Measurements from ENCODE around the gene ZNF74. TPM values are rescaled to one million over a fixed set of nuclear protein-coding genes. Genes with fewer than 3 reads are reported as not detected.
"Not testable (repeated sequence)": the region's sequence is repeated elsewhere in the genome, so short reads cannot be mapped to it uniquely, and the experiment has no call there.

ZNF74 gene
- polyA plus RNA-seq, 4 donors: 14.8 to 24.4 (median 20.4) TPM

- DNase-seq (ENCODE audit: low read depth in 4 of 4, low spot score in 2 of 4): not testable (repeated sequence)
Observed at GRCh38 chr22:20374130-20374529, 19.8 kb upstream of the ZNF74 start.

- DNase-seq (ENCODE audit: low read depth in 4 of 4, low spot score in 2 of 4): not testable (repeated sequence)
Observed at GRCh38 chr22:20376281-20376680, 17.7 kb upstream of the ZNF74 start.

GRCh38 chr22:20376983-20377382 lies 17.0 kb upstream of the ZNF74 start:
- not testable (repeated sequence) for DNase-seq (ENCODE audit: low read depth in 4 of 4, low spot score in 2 of 4)

GRCh38 chr22:20378110-20378509 lies 15.8 kb upstream of the ZNF74 start:
- DNase-seq (ENCODE audit: low read depth in 4 of 4, low spot score in 2 of 4): no peak

GRCh38 chr22:20378684-20379083 lies 15.3 kb upstream of the ZNF74 start:
- DNase-seq (ENCODE audit: low read depth in 4 of 4, low spot score in 2 of 4): not testable (repeated sequence)

- no peak for DNase-seq (ENCODE audit: low read depth in 4 of 4, low spot score in 2 of 4)
Observed at GRCh38 chr22:20380486-20380885, 13.5 kb upstream of the ZNF74 start.

GRCh38 chr22:20383538-20383937 lies 10.4 kb upstream of the ZNF74 start:
- no peak for DNase-seq (ENCODE audit: low read depth in 4 of 4, low spot score in 2 of 4)

GRCh38 chr22:20384171-20384570 lies 9.8 kb upstream of the ZNF74 start:
- no peak for DNase-seq (ENCODE audit: low read depth in 4 of 4, low spot score in 2 of 4)

GRCh38 chr22:20384865-20385264 lies 9.1 kb upstream of the ZNF74 start:
- no peak for DNase-seq (ENCODE audit: low read depth in 4 of 4, low spot score in 2 of 4)

- no peak for DNase-seq (ENCODE audit: low read depth in 4 of 4, low spot score in 2 of 4)
Observed at GRCh38 chr22:20386336-20386735, 7.6 kb upstream of the ZNF74 start.

- DNase-seq (ENCODE audit: low read depth in 4 of 4, low spot score in 2 of 4): no peak
Observed at GRCh38 chr22:20386972-20387371, 7.0 kb upstream of the ZNF74 start.

GRCh38 chr22:20388200-20388599 lies 5.8 kb upstream of the ZNF74 start:
- no peak for DNase-seq (ENCODE audit: low read depth in 4 of 4, low spot score in 2 of 4)

- DNase-seq (ENCODE audit: low read depth in 4 of 4, low spot score in 2 of 4): no peak
Observed at GRCh38 chr22:20389288-20389687, 4.7 kb upstream of the ZNF74 start.

- no peak for DNase-seq (ENCODE audit: low read depth in 4 of 4, low spot score in 2 of 4)
Observed at GRCh38 chr22:20390394-20390907, 3.5 kb upstream of the ZNF74 start.

- no peak for DNase-seq (ENCODE audit: low read depth in 4 of 4, low spot score in 2 of 4)
Observed at GRCh38 chr22:20391222-20391621, 2.7 kb upstream of the ZNF74 start.

- DNase-seq (ENCODE audit: low read depth in 4 of 4, low spot score in 2 of 4): not testable (repeated sequence)
Observed at GRCh38 chr22:20392365-20392881, 1.5 kb upstream of the ZNF74 start.

GRCh38 chr22:20392983-20393704 lies 807 bp upstream of the ZNF74 start:
- DNase-seq (ENCODE audit: low read depth in 4 of 4, low spot score in 2 of 4): no peak

GRCh38 chr22:20395181-20395906 lies 1.4 kb downstream of the ZNF74 start:
- no peak for DNase-seq (ENCODE audit: low read depth in 4 of 4, low spot score in 2 of 4)

GRCh38 chr22:20395907-20396287 lies 1.9 kb downstream of the ZNF74 start:
- no peak for DNase-seq (ENCODE audit: low read depth in 4 of 4, low spot score in 2 of 4)

- DNase-seq (ENCODE audit: low read depth in 4 of 4, low spot score in 2 of 4): no peak
Observed at GRCh38 chr22:20396639-20397038, 2.7 kb downstream of the ZNF74 start.

GRCh38 chr22:20397498-20397897 lies 3.5 kb downstream of the ZNF74 start:
- no peak for DNase-seq (ENCODE audit: low read depth in 4 of 4, low spot score in 2 of 4)

GRCh38 chr22:20398420-20398819 lies 4.5 kb downstream of the ZNF74 start:
- no peak for DNase-seq (ENCODE audit: low read depth in 4 of 4, low spot score in 2 of 4)

All from left renal cortex interstitium (tissue), 4 donors.